ENCODE measurements around the gene MSI1.

DNA sequence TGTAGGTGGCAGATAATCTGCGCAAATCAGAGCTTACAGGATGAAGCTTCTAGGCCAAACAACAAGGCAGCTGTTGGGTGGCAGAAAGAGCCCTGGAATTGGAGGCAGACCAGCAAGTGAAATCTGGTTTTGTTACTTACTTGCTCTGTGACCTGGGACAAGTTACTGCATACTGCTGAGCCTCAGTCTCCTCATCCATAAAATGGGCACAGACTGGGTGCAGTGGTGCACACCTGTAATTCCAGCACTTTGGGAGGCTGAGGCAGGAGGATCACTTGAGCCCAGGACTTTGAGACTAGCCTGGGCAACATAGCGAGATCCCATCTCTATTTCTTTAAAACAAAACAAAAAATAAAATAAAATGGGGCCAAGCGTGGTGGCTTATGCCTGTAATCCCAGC lies 37.6 kb upstream of the MSI1 start:
- TF ChIP-seq, protein P1, sequence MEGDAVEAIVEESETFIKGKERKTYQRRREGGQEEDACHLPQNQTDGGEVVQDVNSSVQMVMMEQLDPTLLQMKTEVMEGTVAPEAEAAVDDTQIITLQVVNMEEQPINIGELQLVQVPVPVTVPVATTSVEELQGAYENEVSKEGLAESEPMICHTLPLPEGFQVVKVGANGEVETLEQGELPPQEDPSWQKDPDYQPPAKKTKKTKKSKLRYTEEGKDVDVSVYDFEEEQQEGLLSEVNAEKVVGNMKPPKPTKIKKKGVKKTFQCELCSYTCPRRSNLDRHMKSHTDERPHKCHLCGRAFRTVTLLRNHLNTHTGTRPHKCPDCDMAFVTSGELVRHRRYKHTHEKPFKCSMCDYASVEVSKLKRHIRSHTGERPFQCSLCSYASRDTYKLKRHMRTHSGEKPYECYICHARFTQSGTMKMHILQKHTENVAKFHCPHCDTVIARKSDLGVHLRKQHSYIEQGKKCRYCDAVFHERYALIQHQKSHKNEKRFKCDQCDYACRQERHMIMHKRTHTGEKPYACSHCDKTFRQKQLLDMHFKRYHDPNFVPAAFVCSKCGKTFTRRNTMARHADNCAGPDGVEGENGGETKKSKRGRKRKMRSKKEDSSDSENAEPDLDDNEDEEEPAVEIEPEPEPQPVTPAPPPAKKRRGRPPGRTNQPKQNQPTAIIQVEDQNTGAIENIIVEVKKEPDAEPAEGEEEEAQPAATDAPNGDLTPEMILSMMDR (IDR thresholded peaks at IDR 0.05), result no peak
- no peak for TF ChIP-seq POLR2A (IDR thresholded peaks at IDR 0.05)

Data from thyroid gland (tissue), 4 donors.